ENCODE results near the gene ISG20. TPM values are rescaled to one million over a fixed set of nuclear protein-coding genes. Genes with fewer than 3 reads are reported as not detected.

ISG20 gene
- total RNA-seq, 1 experiment from 2014 or later = 112 TPM

DNA sequence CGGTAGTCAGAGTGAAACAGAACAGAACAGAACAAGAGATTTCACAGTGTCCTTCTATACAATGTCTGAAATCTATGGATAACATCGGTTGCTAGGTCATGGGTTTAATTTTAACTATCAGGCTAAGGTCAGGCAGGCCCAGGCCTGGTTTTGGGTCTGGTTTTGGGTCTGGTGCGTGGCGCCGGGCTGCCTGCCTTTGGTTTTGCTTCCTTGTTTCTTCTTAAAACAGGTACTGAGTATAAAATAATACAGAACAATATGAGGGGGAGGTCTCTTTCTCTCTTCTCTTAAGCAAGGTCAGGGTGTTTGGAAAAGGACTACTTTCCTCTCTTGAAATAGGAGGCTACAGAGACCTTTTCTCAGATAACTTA lies 16.2 kb upstream of the ISG20 start:
- Histone ChIP-seq H3K79me2 (ENCODE audit: low read length) (peaks cover 63% of the 10 kb centered on the region), H3K4me3 (ENCODE audit: low read length) (peak overlapping the region; percentile 87), H3K9me3 (ENCODE audit: low read length) (no peaks in the 10 kb centered on the region), H3K36me3 (ENCODE audit: insufficient read depth, low read length) (peaks cover 19% of the 10 kb centered on the region), H3K9ac (ENCODE audit: low read length) (peak overlapping the region; percentile 87), H3K27me3 (ENCODE audit: low read length) (no peaks in the 10 kb centered on the region), H3K4me2 (ENCODE audit: low read depth, low read length, poor library complexity, severe bottlenecking) (peak overlapping the region; percentile 88), H3K9me2 (replicated peaks; ENCODE audit: insufficient read depth, low read length) (no peaks in the 10 kb centered on the region), H3K4me1 (ENCODE audit: low read length) (peaks cover 39% of the 10 kb centered on the region), H4K20me1 (ENCODE audit: insufficient read depth, low read depth, low read length) (peaks cover 40% of the 10 kb centered on the region), H3K27ac (ENCODE audit: low read length) (peak overlapping the region; percentile 78), H2AFZ (ENCODE audit: low read length) (no peak overlapping the region)
- DNase-seq = no peak

DNA sequence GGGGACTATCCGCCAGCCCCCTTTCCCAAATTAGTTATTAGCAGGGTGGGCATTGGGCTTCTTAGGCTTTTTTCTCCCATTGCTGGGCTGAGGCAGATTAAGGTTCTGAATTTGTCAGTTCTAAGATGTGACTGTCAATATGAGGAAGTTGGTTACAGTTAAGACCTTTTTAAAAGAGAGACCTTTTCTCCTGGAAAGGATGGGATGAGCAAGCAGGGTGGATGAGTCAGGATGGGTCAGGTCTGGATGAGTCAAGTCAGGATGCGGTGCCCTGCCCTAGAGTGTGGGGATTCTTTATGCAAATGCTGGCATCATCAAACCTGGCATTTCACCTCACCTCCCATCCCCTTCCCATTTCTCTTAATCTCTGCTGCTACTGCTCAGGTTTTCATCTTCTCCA lies 15.8 kb upstream of the ISG20 start:
- peak overlapping the region; percentile 87 for H3K9ac ChIP-seq (ENCODE audit: low read length)
- H3K4me2 ChIP-seq (ENCODE audit: low read depth, low read length, poor library complexity, severe bottlenecking) = peak overlapping the region; percentile 88
- H2AFZ ChIP-seq (ENCODE audit: low read length) = no peak overlapping the region
- no peaks in the 10 kb centered on the region for H3K9me3 ChIP-seq (ENCODE audit: low read length)
- no peaks in the 10 kb centered on the region for H3K9me2 ChIP-seq (replicated peaks; ENCODE audit: insufficient read depth, low read length)
- no peaks in the 10 kb centered on the region for H3K27me3 ChIP-seq (ENCODE audit: low read length)
- peaks cover 24% of the 10 kb centered on the region for H3K36me3 ChIP-seq (ENCODE audit: insufficient read depth, low read length)
- peaks cover 44% of the 10 kb centered on the region for H4K20me1 ChIP-seq (ENCODE audit: insufficient read depth, low read depth, low read length)
- H3K27ac ChIP-seq (ENCODE audit: low read length) = peak overlapping the region; percentile 78
- H3K4me1 ChIP-seq (ENCODE audit: low read length) = peaks cover 39% of the 10 kb centered on the region
- no peak for DNase-seq
- H3K4me3 ChIP-seq (ENCODE audit: low read length) = peak overlapping the region; percentile 87
- H3K79me2 ChIP-seq (ENCODE audit: low read length) = peaks cover 68% of the 10 kb centered on the region

DNA sequence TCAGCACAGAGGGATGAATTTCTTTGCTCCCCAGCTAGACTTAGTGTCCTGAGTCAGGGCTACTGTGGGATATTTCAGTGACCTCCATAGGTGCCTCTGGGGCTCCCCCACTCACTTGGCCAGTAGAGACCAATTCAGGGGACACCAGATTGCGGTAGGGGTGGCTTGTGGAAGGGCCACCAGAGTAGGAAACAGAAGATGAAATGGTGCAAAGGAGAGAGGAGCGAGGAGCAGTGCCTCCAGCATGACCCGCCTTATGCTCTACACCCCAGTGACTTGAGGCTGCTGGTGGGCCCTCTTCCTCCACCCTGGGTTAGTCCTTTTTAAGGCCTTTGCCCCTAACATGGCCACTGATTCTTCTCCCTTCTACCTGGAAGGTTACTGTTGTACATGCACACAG lies 15.2 kb upstream of the ISG20 start:
- Histone ChIP-seq H3K9ac (ENCODE audit: low read length) (peak overlapping the region; percentile 87), H3K9me3 (ENCODE audit: low read length) (no peaks in the 10 kb centered on the region), H3K9me2 (replicated peaks; ENCODE audit: insufficient read depth, low read length) (no peaks in the 10 kb centered on the region), H3K27ac (ENCODE audit: low read length) (peak overlapping the region; percentile 78), H3K36me3 (ENCODE audit: insufficient read depth, low read length) (peaks cover 28% of the 10 kb centered on the region), H2AFZ (ENCODE audit: low read length) (no peak overlapping the region), H3K4me3 (ENCODE audit: low read length) (peak overlapping the region; percentile 87), H3K4me2 (ENCODE audit: low read depth, low read length, poor library complexity, severe bottlenecking) (peak overlapping the region; percentile 88), H3K4me1 (ENCODE audit: low read length) (peaks cover 39% of the 10 kb centered on the region), H3K27me3 (ENCODE audit: low read length) (no peaks in the 10 kb centered on the region), H4K20me1 (ENCODE audit: insufficient read depth, low read depth, low read length) (peaks cover 46% of the 10 kb centered on the region), H3K79me2 (ENCODE audit: low read length) (peaks cover 74% of the 10 kb centered on the region)
- no peak for DNase-seq

DNA sequence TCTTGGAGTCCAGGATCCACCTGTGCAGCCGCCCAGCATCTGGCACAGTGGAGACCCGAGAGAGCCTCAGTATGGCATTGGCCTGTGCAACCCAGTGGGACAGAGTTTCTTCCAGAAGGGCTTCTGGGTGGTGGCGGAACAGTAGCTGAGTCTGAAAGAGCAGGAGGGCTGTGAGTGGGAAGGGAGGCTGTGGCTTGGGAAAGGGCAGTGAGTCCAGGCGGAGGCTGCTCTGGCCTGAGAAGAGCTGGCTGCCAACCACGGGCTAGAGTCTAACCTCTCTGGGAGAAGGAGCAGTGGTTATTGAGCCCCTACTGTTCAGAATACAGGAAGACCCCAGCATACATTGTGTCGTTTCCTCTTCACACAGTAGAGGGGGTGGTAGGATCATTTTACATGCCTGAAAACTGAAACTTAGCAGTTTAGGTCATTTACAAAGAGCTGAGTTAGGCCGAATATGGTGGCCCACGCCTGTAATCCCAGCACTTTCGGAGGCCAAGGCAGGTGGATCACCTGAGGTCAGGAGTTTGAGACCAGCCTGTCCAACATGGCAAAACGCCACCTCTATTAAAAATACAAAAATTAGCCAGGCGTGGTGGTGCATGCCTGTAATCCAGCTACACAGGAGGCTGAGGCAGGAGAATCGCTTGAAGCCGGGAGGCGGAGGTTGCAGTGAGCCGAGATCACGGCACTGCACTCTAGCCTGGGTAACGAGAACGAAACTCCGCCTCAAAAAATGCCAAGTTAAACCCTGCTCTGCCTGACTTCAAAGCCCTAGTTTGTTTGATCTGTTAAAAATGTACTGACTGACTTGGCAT lies 14.5 kb upstream of the ISG20 start:
- Histone ChIP-seq H3K27ac (ENCODE audit: low read length) (peak overlapping the region; percentile 78), H3K79me2 (ENCODE audit: low read length) (peaks cover 81% of the 10 kb centered on the region), H3K4me2 (ENCODE audit: low read depth, low read length, poor library complexity, severe bottlenecking) (peak overlapping the region; percentile 88), H3K9me2 (replicated peaks; ENCODE audit: insufficient read depth, low read length) (no peaks in the 10 kb centered on the region), H3K4me1 (ENCODE audit: low read length) (peaks cover 39% of the 10 kb centered on the region), H3K4me3 (ENCODE audit: low read length) (peak overlapping the region; percentile 87; the same call in 1 of the 2 replicates), H3K27me3 (ENCODE audit: low read length) (no peaks in the 10 kb centered on the region), H3K36me3 (ENCODE audit: insufficient read depth, low read length) (peaks cover 31% of the 10 kb centered on the region), H3K9ac (ENCODE audit: low read length) (peak overlapping the region; percentile 87), H4K20me1 (ENCODE audit: insufficient read depth, low read depth, low read length) (peaks cover 46% of the 10 kb centered on the region), H3K9me3 (ENCODE audit: low read length) (no peaks in the 10 kb centered on the region), H2AFZ (ENCODE audit: low read length) (no peak overlapping the region)
- DNase-seq = peak; percentile 80

DNA sequence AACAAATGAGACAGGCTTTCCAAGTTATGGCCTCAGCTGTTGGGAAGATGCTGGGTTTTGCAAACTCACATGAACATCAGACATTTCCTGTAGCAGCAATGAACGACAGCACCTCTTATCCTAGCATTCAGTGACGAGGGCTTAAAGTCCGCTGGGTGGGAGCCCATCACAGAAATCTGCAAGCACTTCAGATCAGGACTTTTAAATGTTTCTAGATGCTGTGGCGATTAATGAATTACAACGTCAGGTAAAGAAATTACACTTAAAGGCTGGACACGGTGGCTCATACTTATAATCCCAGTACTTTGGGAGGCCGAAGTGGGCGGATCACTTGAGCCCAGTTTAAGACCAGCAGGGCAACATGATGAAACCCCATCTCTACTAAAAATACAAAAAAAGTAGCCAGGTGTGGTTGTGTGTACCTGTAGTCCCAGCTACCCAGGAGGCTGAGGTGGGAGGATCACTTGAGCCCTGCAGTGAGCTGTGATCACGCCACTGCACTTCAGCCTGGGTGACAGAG lies 13.8 kb upstream of the ISG20 start:
- Histone ChIP-seq H3K4me1 (ENCODE audit: low read length) (peaks cover 39% of the 10 kb centered on the region), H3K4me2 (ENCODE audit: low read depth, low read length, poor library complexity, severe bottlenecking) (peak overlapping the region; percentile 88), H3K9ac (ENCODE audit: low read length) (peak overlapping the region; percentile 87), H3K9me3 (ENCODE audit: low read length) (no peaks in the 10 kb centered on the region), H3K79me2 (ENCODE audit: low read length) (peaks cover 81% of the 10 kb centered on the region), H3K36me3 (ENCODE audit: insufficient read depth, low read length) (peaks cover 35% of the 10 kb centered on the region), H3K4me3 (ENCODE audit: low read length) (peak overlapping the region; percentile 87; the same call in 1 of the 2 replicates), H3K27ac (ENCODE audit: low read length) (peak overlapping the region; percentile 78), H3K9me2 (replicated peaks; ENCODE audit: insufficient read depth, low read length) (no peaks in the 10 kb centered on the region), H4K20me1 (ENCODE audit: insufficient read depth, low read depth, low read length) (peaks cover 50% of the 10 kb centered on the region), H3K27me3 (ENCODE audit: low read length) (no peaks in the 10 kb centered on the region), H2AFZ (ENCODE audit: low read length) (no peak overlapping the region)
- no peak for DNase-seq

DNA sequence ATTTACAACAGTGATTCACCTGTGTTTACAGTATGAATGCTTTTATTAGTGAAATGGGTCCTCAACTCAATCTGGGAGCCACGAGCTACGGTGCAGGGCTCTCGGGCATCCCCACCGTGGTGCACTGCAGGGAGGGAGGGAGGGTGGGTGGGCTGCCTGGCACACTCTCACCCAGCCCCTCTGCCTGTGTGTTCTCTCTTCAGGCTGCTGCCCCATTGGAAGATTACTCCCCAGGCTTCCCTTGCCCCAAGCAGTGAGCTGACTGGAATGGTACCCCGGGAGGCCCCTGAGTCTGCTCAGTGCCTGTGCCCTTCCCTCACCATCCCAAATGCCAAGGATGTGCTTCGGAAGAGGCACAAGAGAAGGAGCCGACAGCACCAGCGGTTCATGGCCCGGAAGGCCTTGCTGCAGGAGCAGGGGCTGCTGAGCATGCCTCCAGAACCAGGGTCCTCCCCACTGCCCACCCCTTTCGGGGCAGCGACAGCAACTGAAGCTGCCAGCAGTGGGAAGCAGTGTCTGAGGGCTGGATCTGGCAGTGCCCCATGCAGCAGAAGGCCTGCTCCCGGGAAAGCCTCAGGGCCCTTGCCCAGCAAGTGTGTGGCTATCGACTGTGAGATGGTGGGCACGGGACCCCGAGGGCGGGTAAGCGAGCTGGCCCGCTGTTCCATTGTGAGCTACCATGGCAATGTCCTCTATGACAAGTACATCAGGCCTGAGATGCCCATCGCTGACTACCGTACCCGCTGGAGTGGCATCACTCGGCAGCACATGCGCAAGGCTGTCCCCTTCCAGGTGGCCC lies 12.7 kb upstream of the ISG20 start:
- Histone ChIP-seq H4K20me1 (ENCODE audit: insufficient read depth, low read depth, low read length) (peaks cover 50% of the 10 kb centered on the region), H3K36me3 (ENCODE audit: insufficient read depth, low read length) (peaks cover 40% of the 10 kb centered on the region), H3K9me2 (replicated peaks; ENCODE audit: insufficient read depth, low read length) (no peaks in the 10 kb centered on the region), H2AFZ (ENCODE audit: low read length) (no peak overlapping the region), H3K9me3 (ENCODE audit: low read length) (no peaks in the 10 kb centered on the region), H3K4me3 (ENCODE audit: low read length) (no peak overlapping the region), H3K27me3 (ENCODE audit: low read length) (no peaks in the 10 kb centered on the region), H3K79me2 (ENCODE audit: low read length) (peaks cover 81% of the 10 kb centered on the region), H3K27ac (ENCODE audit: low read length) (0 out of 2 replicates have a peak overlapping the region, but pooled peaks have one; percentile 20), H3K9ac (ENCODE audit: low read length) (no peak overlapping the region), H3K4me1 (ENCODE audit: low read length) (peaks cover 35% of the 10 kb centered on the region), H3K4me2 (ENCODE audit: low read depth, low read length, poor library complexity, severe bottlenecking) (no peak overlapping the region)
- DNase-seq = no peak

DNA sequence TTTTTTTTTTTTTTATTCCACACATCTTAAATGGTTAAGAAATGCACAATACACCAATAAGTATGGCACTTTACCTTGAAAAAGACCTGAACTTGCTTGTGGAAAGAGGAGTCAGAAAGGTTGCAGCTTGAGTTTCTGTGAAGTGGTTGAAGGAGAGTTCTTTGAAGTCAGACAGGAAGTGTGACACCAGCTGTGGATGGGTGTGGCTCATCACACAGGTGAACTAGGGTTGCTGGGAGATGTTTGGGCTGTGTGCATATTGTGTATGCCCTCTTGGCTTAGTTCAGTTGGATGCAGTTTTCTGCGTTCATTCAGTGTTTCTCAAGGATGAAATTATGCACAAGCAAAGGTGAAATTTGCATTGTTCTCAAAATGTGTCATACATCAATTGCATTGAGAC lies 11.4 kb upstream of the ISG20 start:
- Histone ChIP-seq H2AFZ (ENCODE audit: low read length) (no peak overlapping the region), H4K20me1 (ENCODE audit: insufficient read depth, low read depth, low read length) (peaks cover 48% of the 10 kb centered on the region)

More for the DNA sequence above, 11.4 kb upstream of the ISG20 start:
- Histone ChIP-seq H3K4me1 (ENCODE audit: low read length) (peaks cover 37% of the 10 kb centered on the region), H3K9me3 (ENCODE audit: low read length) (no peaks in the 10 kb centered on the region), H3K27me3 (ENCODE audit: low read length) (no peaks in the 10 kb centered on the region), H3K79me2 (ENCODE audit: low read length) (peaks cover 69% of the 10 kb centered on the region), H3K9me2 (replicated peaks; ENCODE audit: insufficient read depth, low read length) (no peaks in the 10 kb centered on the region), H3K27ac (ENCODE audit: low read length) (no peak overlapping the region), H3K36me3 (ENCODE audit: insufficient read depth, low read length) (peaks cover 40% of the 10 kb centered on the region), H3K4me3 (ENCODE audit: low read length) (no peak overlapping the region), H3K4me2 (ENCODE audit: low read depth, low read length, poor library complexity, severe bottlenecking) (no peak overlapping the region), H3K9ac (ENCODE audit: low read length) (no peak overlapping the region)
- no peak for DNase-seq

Data from Karpas-422 (cell line).